ENCODE results near the gene ITGB7.
"Not testable (repeated sequence)": the region's sequence is repeated elsewhere in the genome, so short reads cannot be mapped to it uniquely, and the experiment has no call there.

The ITGB7 gene

GRCh38 chr12:53170876-53171724 lies 36.0 kb downstream of the ITGB7 start:
- peak overlapping the region; percentile 60 for H3K27ac ChIP-seq
- TF ChIP-seq CTCF (conservative IDR thresholded peaks at IDR 0.05): no peak
- no peak for TF ChIP-seq ZFX (IDR thresholded peaks at IDR 0.05)

- no peak overlapping the region for H3K27ac ChIP-seq
- no peak for TF ChIP-seq CTCF (conservative IDR thresholded peaks at IDR 0.05)
- TF ChIP-seq ZFX (IDR thresholded peaks at IDR 0.05): no peak
These were observed 36.8 kb downstream of the ITGB7 start for GRCh38 chr12:53170215-53170614.

GRCh38 chr12:53169644-53170043 lies 37.4 kb downstream of the ITGB7 start:
- TF ChIP-seq CTCF (conservative IDR thresholded peaks at IDR 0.05) (no peak), ZFX (IDR thresholded peaks at IDR 0.05) (no peak)
- H3K27ac ChIP-seq: no peak overlapping the region

GRCh38 chr12:53166837-53167236 lies 40.2 kb downstream of the ITGB7 start:
- no peak overlapping the region for H3K27ac ChIP-seq
- TF ChIP-seq ZFX (IDR thresholded peaks at IDR 0.05) (no peak), CTCF (conservative IDR thresholded peaks at IDR 0.05) (no peak)

GRCh38 chr12:53163008-53163407 lies 44.0 kb downstream of the ITGB7 start:
- not testable (repeated sequence) for H3K27ac ChIP-seq

- TF ChIP-seq CTCF (conservative IDR thresholded peaks at IDR 0.05) (no peak), ZFX (IDR thresholded peaks at IDR 0.05) (no peak)
- no peak overlapping the region for H3K27ac ChIP-seq
These were observed 45.7 kb downstream of the ITGB7 start for GRCh38 chr12:53161119-53161911.

- TF ChIP-seq CTCF (conservative IDR thresholded peaks at IDR 0.05) (no peak), ZFX (IDR thresholded peaks at IDR 0.05) (no peak)
- H3K27ac ChIP-seq: no peak overlapping the region
These were observed 46.4 kb downstream of the ITGB7 start for GRCh38 chr12:53160673-53161072.
